Endothelial cell of umbilical vein (primary cell): ENCODE measurements around the gene TTF2. TPM values are rescaled to one million over a fixed set of nuclear protein-coding genes. Genes with fewer than 3 reads are reported as not detected.

Source experiments
- BruUV-seq: library from RNA; stranded (reverse); fragments of 400-500 nt; replicated peaks from 2 replicates; lab custom pipeline; 2021; lab: Mats Ljungman, UMichigan
- CTCF ChIA-PET: fragments of 300-600, 350-600 bp; sonication (Branson Sonifier 250); formaldehyde crosslinking; loops from one replicate; lab custom pipeline; 2021; ENCODE audit warnings: antibody characterized with exemption, inconsistent platforms; lab: Charles Lee
- POLR2A ChIA-PET: fragments of 300-600, 350-600 bp; sonication (Branson Sonifier 250); formaldehyde crosslinking; loops from one replicate; lab custom pipeline; 2021; ENCODE audit warnings: antibody characterized with exemption, inconsistent platforms; lab: Charles Lee
- DNase-seq: peaks from one replicate; pipeline ENCODE4 v3.0.0-alpha.2; 2011; ENCODE audit warnings: low read depth, low spot score
- FAIRE-seq: peaks from 2 replicates; lab custom pipeline; 2011; peaks lifted over from hg19 to GRCh38; lab: Jason Lieb, UNC
- H2AFZ ChIP-seq: 2 replicates; pipeline ENCODE4 v1.6.0; 2012; ENCODE audit warnings: low read depth, low read length, control low read depth, inconsistent platforms
- H3K27ac ChIP-seq: 2 replicates; pipeline ENCODE4 v1.5.1; 2011; ENCODE audit warnings: low read depth, mild to moderate bottlenecking, control low read depth, low read length, moderate library complexity; ENCODE audit not compliant: insufficient read depth
- H3K27me3 ChIP-seq, 2 experiments: 2 replicates each; pipeline versions ENCODE4 v1.6.0 to v1.6.1; 2011; ENCODE audit warnings: low read length in 2 of 2, mixed read lengths in 1 of 2; ENCODE audit not compliant: control insufficient read depth in 2 of 2, insufficient read depth in 2 of 2
- H3K36me3 ChIP-seq, 2 experiments: 2 replicates in 1 of 2; 3 replicates in 1 of 2; pipeline ENCODE4 v1.5.1; 2011; ENCODE audit warnings: low read length in 2 of 2, mild to moderate bottlenecking in 1 of 2, moderate library complexity in 1 of 2; ENCODE audit not compliant: control insufficient read depth in 2 of 2, insufficient read depth in 2 of 2; ENCODE audit errors: extremely low read depth in 1 of 2
- H3K4me1 ChIP-seq: 3 replicates; pipeline ENCODE4 v1.5.1; 2011; ENCODE audit warnings: mild to moderate bottlenecking, low read length; ENCODE audit not compliant: control insufficient read depth, insufficient read depth; ENCODE audit errors: extremely low read depth
- H3K4me2 ChIP-seq: 2 replicates; pipeline ENCODE4 v1.6.1; 2011; ENCODE audit warnings: low read length, control low read depth, mixed read lengths; ENCODE audit not compliant: insufficient read depth
- H3K4me3 ChIP-seq, 3 experiments: fragments of 200-600 bp in 1 of 3; sonication (generic), shearing (Covaris generic) in 1 of 3; replicated peaks in 1 of 3; 2 replicates each; pipeline ENCODE4 v1.5.1; 2011 to 2016; ENCODE audit warnings: control low read depth in 3 of 3, low read length in 3 of 3, mild to moderate bottlenecking in 2 of 3, inconsistent platforms in 1 of 3, low read depth in 1 of 3, moderate library complexity in 1 of 3; ENCODE audit not compliant: insufficient read depth in 1 of 3
- H3K79me2 ChIP-seq: 2 replicates; pipeline ENCODE4 v1.6.0; 2012; ENCODE audit warnings: low read length, inconsistent platforms; ENCODE audit not compliant: control insufficient read depth, insufficient read depth
- H3K9ac ChIP-seq: replicated peaks from 2 replicates; pipeline ENCODE3; 2011; ENCODE audit warnings: low read length, control low read depth; ENCODE audit not compliant: insufficient read depth; ENCODE audit errors: extremely low read depth
- H3K9me1 ChIP-seq: replicated peaks from 3 replicates; pipeline ENCODE4 v1.6.0; 2011; ENCODE audit warnings: mild to moderate bottlenecking, low read length; ENCODE audit not compliant: control insufficient read depth, insufficient read depth; ENCODE audit errors: extremely low read depth
- H3K9me3 ChIP-seq: replicated peaks from 2 replicates; pipeline ENCODE4 v1.5.1; 2012; ENCODE audit warnings: low read length, inconsistent platforms; ENCODE audit not compliant: control insufficient read depth, insufficient read depth
- H4K20me1 ChIP-seq: replicated peaks from 2 replicates; pipeline ENCODE3; 2011; ENCODE audit warnings: mild to moderate bottlenecking, low read length; ENCODE audit not compliant: control insufficient read depth, insufficient read depth; ENCODE audit errors: extremely low read depth
- EZH2 ChIP-seq: IDR thresholded peaks from 2 replicates; pipeline ENCODE4 v1.6.1; 2012; ENCODE audit warnings: borderline replicate concordance, low read depth, mild to moderate bottlenecking, moderate library complexity, low read length, inconsistent platforms; ENCODE audit not compliant: severe bottlenecking
- FOS ChIP-seq: IDR thresholded peaks from 2 replicates; pipeline ENCODE4 v1.6.1; 2011; ENCODE audit warnings: mild to moderate bottlenecking, low read length, moderate library complexity, borderline replicate concordance; ENCODE audit not compliant: insufficient read depth
- GATA2 ChIP-seq: IDR thresholded peaks from 2 replicates; pipeline ENCODE4 v1.7.0; 2011; ENCODE audit warnings: low read depth, mild to moderate bottlenecking, moderate library complexity, mixed read lengths, low read length; ENCODE audit not compliant: insufficient read length, insufficient read depth
- MAX ChIP-seq: IDR thresholded peaks from 2 replicates; pipeline ENCODE4 v1.6.1; 2011; ENCODE audit not compliant: insufficient read depth, insufficient read length
- MYC ChIP-seq: IDR thresholded peaks from one replicate; pipeline ENCODE4 v1.6.1; 2011; ENCODE audit warnings: mild to moderate bottlenecking, low read depth, low read length
- POLR2A ChIP-seq: IDR thresholded peaks from 2 replicates; pipeline ENCODE4 v1.6.1; 2012; ENCODE audit warnings: low read depth, mild to moderate bottlenecking, control low read depth, low read length
- POLR2AphosphoS5 ChIP-seq: IDR thresholded peaks from 2 replicates; pipeline ENCODE4 v1.6.1; 2012; ENCODE audit warnings: low read depth, mild to moderate bottlenecking, control low read depth, low read length, moderate library complexity; ENCODE audit not compliant: insufficient read depth
- dilution Hi-C: fragments of 300-500 bp; cut with MboI; formaldehyde crosslinking; loops from one replicate; pipeline ENCODE4 v1.15.0; 2019; ENCODE audit warnings: low sequenced_read_pairs; ENCODE audit not compliant: extremely low pct_ligation_motif_present
- intact Hi-C: fragments of 100-400 bp; cut with micrococcal nuclease; formaldehyde crosslinking; loops from one replicate; pipeline ENCODE4 v1.10.0; 2022
- polyA plus RNA-seq, 4 experiments: library from polyadenylated mRNA; depleted of rRNA in 3 of 4; stranded (reverse) in 3 of 4; unstranded in 1 of 4; fragments of >200 nt; gene quantifications; 2 replicates each; pipeline versions ENCODE4 v1.2.1 to v1.2.3, GENCODE V29; 2011 to 2012; ENCODE audit warnings: missing spikeins in 1 of 4
- total RNA-seq: library from RNA; stranded (reverse); gene quantifications from 2 replicates; pipeline ENCODE4 v1.2.3, GENCODE V29; 2021
- TF ChIP-seq, protein P1 (sequence below), 2 donors: IDR thresholded peaks; 1 replicate in 1 of 2; 2 replicates in 1 of 2; pipeline ENCODE4 v1.5.1; 2011; ENCODE audit warnings: low read length in 2 of 2, mild to moderate bottlenecking in 2 of 2, moderate library complexity in 2 of 2, control low read depth in 1 of 2, inconsistent platforms in 1 of 2, low read depth in 1 of 2; ENCODE audit not compliant: insufficient read depth in 1 of 2; ENCODE audit errors: extremely low read depth in 1 of 2

TTF2 gene
- total and polyA plus RNA-seq, 2 donors (not counting 3 experiments of a cell fraction or from before 2014, with no cell fraction given), result 8.8 to 44.4 TPM

GRCh38 chr1:117046781-117047180 lies 13.3 kb upstream of the TTF2 start:
- Histone ChIP-seq H3K4me2 (no peak overlapping the region), H3K4me1 (peaks cover 6% of the 10 kb centered on the region), H3K79me2 (no peaks in the 10 kb centered on the region), H3K9ac (no peak overlapping the region), H4K20me1 (no peaks in the 10 kb centered on the region), H3K27ac (no peak overlapping the region), H3K9me3 (no peaks in the 10 kb centered on the region), H3K36me3 (no peaks in the 10 kb centered on the region), H2AFZ (no peak overlapping the region), H3K4me3 (no peak overlapping the region), H3K9me1 (no peaks in the 10 kb centered on the region), H3K27me3 (peaks cover 0 to 2% of the 10 kb centered on the region in 2 experiments)
- FAIRE-seq, result no peak
- no TSS peak for BruUV-seq
- ChIA-PET CTCF (interaction anchor here (2.8 kb wide), 1 partner anchor 13 kb away, joined by 6 read pairs; the partner anchor contains the start of gene TTF2), POLR2A (no interaction called here)
- dilution Hi-C loops, result no loop called here
- TF ChIP-seq, protein P1, sequence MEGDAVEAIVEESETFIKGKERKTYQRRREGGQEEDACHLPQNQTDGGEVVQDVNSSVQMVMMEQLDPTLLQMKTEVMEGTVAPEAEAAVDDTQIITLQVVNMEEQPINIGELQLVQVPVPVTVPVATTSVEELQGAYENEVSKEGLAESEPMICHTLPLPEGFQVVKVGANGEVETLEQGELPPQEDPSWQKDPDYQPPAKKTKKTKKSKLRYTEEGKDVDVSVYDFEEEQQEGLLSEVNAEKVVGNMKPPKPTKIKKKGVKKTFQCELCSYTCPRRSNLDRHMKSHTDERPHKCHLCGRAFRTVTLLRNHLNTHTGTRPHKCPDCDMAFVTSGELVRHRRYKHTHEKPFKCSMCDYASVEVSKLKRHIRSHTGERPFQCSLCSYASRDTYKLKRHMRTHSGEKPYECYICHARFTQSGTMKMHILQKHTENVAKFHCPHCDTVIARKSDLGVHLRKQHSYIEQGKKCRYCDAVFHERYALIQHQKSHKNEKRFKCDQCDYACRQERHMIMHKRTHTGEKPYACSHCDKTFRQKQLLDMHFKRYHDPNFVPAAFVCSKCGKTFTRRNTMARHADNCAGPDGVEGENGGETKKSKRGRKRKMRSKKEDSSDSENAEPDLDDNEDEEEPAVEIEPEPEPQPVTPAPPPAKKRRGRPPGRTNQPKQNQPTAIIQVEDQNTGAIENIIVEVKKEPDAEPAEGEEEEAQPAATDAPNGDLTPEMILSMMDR (IDR thresholded peaks at IDR 0.05; ENCODE audit: extremely low read depth in 1 of 2, insufficient read depth in 1 of 2, low read depth in 1 of 2, low read length in 2 of 2), result no peak
- no peak for TF ChIP-seq FOS
- TF ChIP-seq GATA2, result no peak
- TF ChIP-seq MYC, result no peak
- no peak for TF ChIP-seq POLR2AphosphoS5
- TF ChIP-seq POLR2A, result no peak
- no peak for TF ChIP-seq EZH2
- TF ChIP-seq MAX, result no peak
- intact Hi-C loops, result no loop called here
- DNase-seq, result no peak
